ENCODE measurements around the gene WSB2.

DNA sequence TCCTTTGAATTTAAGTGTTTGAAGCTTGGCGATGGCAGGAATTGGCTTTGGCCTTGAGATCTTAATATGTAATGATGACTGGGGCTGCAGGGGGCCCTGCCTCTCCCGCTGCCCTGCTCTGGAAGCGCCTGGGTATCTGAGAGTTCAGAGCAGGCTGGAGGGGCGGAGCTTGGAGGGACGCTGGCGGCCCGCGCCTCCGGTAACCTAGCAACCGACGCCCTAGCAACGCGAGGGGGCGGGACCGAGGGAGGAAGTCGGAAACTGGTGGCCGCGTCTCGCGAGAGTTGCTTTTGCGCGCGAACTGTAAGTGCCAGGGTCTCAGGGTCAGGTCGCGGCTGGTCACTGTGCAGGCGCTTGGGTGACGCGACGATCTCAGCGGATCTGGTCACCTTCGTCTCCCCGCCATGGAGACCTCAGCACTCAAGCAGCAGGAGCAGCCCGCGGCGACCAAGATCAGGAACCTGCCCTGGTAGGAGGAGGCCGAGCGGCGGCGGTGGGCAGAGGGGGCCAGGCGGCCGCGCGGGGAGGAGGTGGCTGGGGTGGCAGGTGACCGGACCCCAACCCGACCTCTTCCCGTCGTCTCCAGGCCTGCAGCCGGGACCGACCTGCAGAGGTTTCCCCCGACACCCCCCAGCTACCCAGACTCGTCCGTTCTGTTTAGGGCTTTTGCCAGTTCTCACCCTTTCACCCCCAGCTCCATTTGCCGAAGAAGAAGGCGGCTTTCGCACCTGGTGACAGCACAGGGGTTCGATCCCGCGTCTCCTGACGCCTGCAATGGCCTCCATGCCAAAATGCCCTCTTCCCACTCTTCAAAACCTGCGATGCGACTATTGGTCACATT, 44.3 kb downstream of the WSB2 start, which contains the start of gene RFC5:
- TF ChIP-seq CTCF (IDR thresholded peaks at IDR 0.05; ENCODE audit: poor library complexity, severe bottlenecking) (no peak), EZH2 (IDR thresholded peaks at IDR 0.05; ENCODE audit: borderline replicate concordance, insufficient read depth, low read length, poor library complexity, severe bottlenecking) (no peak), SMC3 (conservative IDR thresholded peaks at IDR 0.05; ENCODE audit: poor library complexity) (peak; percentile 63), POLR2AphosphoS5 (IDR thresholded peaks at IDR 0.05) (peak; percentile 68), MXI1 (conservative IDR thresholded peaks at IDR 0.05; ENCODE audit: poor library complexity, severe bottlenecking) (peak; percentile 95), TAF1 (IDR thresholded peaks at IDR 0.05; ENCODE audit: low read depth) (no peak)
